Immature natural killer cell (primary cell): ENCODE measurements around the gene HACE1. TPM values are rescaled to one million over a fixed set of nuclear protein-coding genes. Genes with fewer than 3 reads are reported as not detected.

Source experiments
- DNase-seq, 3 donors: peaks; one replicate each; pipeline ENCODE4 v3.0.0; 2022; ENCODE audit warnings: mixed read lengths in 1 of 3
- H3K27ac Mint-ChIP-seq, 6 donors: one replicate each; pipeline ENCODE4 v1.8.0; 2020; ENCODE audit warnings: mixed read lengths in 6 of 6, mild to moderate bottlenecking in 5 of 6, inconsistent platforms in 4 of 6, moderate library complexity in 3 of 6
- H3K27me3 Mint-ChIP-seq, 3 donors: one replicate each; pipeline ENCODE4 v1.8.0; 2020 to 2021; ENCODE audit warnings: low read depth in 3 of 3, mild to moderate bottlenecking in 3 of 3, mixed read lengths in 3 of 3, moderate library complexity in 3 of 3, inconsistent platforms in 1 of 3
- H3K36me3 Mint-ChIP-seq, 3 donors: one replicate each; pipeline ENCODE4 v1.8.0; 2020; ENCODE audit warnings: mixed read lengths in 3 of 3, inconsistent platforms in 2 of 3, mild to moderate bottlenecking in 2 of 3
- H3K4me1 Mint-ChIP-seq, 2 donors: one replicate each; pipeline ENCODE4 v1.8.0; 2020; ENCODE audit warnings: inconsistent platforms in 2 of 2, mild to moderate bottlenecking in 2 of 2, mixed read lengths in 2 of 2, moderate library complexity in 1 of 2
- H3K4me3 Mint-ChIP-seq, 5 donors: one replicate each; pipeline ENCODE4 v1.8.0; 2020; ENCODE audit warnings: mild to moderate bottlenecking in 5 of 5, mixed read lengths in 5 of 5, inconsistent platforms in 3 of 5, moderate library complexity in 3 of 5
- H3K9me3 Mint-ChIP-seq, 6 donors: one replicate each; pipeline ENCODE4 v1.8.0; 2020; ENCODE audit warnings: mild to moderate bottlenecking in 6 of 6, mixed read lengths in 6 of 6, inconsistent platforms in 4 of 6, moderate library complexity in 3 of 6
- polyA plus RNA-seq, 3 donors: library from polyadenylated mRNA; unstranded; fragments of 300-500 nt; fragmentation: Illumina TruSeq; gene quantifications; one replicate each; pipeline ENCODE4 v1.2.3, GENCODE V29; 2021

The HACE1 gene
- polyA plus RNA-seq, 3 donors from 2014 or later, result 3.3 to 7.3 (median 6.0) TPM

DNA sequence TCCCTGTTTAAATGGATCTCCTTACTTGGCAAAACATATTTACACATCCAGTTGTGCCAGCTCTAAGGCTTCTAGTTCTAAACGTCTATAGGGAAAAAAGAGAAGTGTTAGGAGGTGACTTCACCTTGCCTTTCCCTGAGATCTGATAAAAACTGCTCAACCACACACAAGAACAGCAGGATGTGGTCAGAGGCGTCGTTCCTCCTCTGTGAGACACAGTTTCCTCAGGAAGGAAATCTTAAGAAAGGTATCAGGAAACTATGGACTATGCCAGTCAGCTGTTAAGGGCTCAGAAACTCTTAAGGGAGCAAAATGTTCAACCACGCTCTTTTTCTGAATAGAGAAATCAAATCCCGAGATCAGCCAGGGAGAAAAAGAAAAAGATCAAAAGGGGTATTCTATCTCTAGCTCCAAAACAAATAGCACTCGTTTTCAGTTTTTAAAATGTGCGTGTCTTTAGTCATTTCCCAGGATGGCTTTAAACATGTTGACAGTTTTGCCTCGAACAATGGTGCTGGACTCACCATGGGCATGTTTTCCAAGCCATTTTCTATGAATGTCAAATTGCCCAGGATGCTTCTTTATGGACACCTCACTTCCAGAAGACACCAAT is 154.5 kb downstream of the HACE1 start:
- H3K4me1 Mint-ChIP-seq, result peaks cover 28 to 42% of the 10 kb centered on the region in 2 donors
- peak; percentile 30 to 40 (median 34) for DNase-seq
- peaks cover 0 to 1% (median 0%) of the 10 kb centered on the region in 6 donors for H3K9me3 Mint-ChIP-seq
- H3K36me3 Mint-ChIP-seq, result peaks cover 0 to 5% (median 0%) of the 10 kb centered on the region in 3 donors
- H3K27ac Mint-ChIP-seq, result peak overlapping the region in 5 of 6 donors; percentile 9 to 60 (median 49)
- H3K27me3 Mint-ChIP-seq, result peaks cover 0 to 1% (median 0%) of the 10 kb centered on the region in 3 donors
- H3K4me3 Mint-ChIP-seq, result peak overlapping the region; percentile 59 to 86 (median 76)

DNA sequence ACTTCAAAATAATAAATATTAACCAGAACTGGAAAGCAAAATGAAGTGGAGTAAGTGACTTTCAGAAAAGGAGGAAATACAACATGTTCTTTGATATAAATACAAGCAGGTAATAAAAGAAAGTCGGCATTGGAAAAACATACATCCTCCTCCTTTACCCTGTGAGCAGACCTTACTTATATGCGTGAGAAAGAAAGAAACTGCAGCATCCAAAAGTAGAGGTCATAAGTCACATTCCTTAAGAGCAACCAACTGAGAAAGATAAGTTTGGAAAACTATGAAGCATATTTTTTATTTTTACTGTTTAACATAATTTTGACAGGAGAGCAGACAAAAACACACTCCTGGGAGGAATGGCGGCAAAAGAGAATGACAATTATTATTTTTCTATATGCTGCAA is 155.5 kb downstream of the HACE1 start:
- no peak for DNase-seq
- peaks cover 0 to 5% (median 0%) of the 10 kb centered on the region in 3 donors for H3K36me3 Mint-ChIP-seq
- H3K4me1 Mint-ChIP-seq, result peaks cover 28 to 42% of the 10 kb centered on the region in 2 donors
- peak overlapping the region; percentile 28 to 68 (median 33) for H3K4me3 Mint-ChIP-seq
- H3K27ac Mint-ChIP-seq, result peak overlapping the region in 1 of 6 donors; percentile 49
- H3K9me3 Mint-ChIP-seq, result peaks cover 0 to 1% (median 0%) of the 10 kb centered on the region in 6 donors
- H3K27me3 Mint-ChIP-seq, result peaks cover 0 to 1% (median 0%) of the 10 kb centered on the region in 3 donors

DNA sequence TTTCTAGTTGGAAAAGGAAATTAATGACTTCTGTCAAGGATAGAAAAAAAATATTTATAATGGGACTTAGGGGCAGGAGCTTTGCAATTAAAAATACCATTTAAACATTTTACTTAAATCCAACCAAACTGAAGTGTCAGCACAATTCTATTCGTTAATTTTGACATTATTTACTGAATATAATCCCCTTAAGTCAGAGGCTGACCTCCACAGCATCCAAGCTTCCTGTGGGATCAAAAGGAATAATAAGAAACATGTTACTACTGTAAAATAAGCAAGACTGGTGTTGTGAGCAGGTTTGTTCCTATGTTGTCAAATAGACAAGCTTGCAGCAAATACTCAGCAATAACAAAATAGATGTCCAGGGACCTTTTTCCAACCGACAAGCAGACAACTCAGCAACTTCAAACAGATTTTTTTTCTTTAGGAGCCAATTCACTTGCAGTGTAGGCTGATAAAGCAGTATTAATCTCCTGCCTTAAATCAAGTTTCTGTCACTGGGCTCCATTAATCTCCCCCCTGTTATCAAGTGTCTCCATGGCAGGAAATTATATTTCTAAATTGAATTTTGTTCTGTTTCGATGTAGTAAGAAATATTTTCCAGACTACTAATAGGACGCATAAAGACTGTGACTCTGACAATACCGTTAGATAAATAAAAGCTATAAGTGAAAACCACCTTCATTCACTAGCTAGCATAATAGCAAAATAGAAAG is 157.4 kb downstream of the HACE1 start:
- H3K36me3 Mint-ChIP-seq, result no peaks in the 10 kb centered on the region
- H3K27ac Mint-ChIP-seq, result no peak overlapping the region
- peaks cover 28 to 42% of the 10 kb centered on the region in 2 donors for H3K4me1 Mint-ChIP-seq

DNA sequence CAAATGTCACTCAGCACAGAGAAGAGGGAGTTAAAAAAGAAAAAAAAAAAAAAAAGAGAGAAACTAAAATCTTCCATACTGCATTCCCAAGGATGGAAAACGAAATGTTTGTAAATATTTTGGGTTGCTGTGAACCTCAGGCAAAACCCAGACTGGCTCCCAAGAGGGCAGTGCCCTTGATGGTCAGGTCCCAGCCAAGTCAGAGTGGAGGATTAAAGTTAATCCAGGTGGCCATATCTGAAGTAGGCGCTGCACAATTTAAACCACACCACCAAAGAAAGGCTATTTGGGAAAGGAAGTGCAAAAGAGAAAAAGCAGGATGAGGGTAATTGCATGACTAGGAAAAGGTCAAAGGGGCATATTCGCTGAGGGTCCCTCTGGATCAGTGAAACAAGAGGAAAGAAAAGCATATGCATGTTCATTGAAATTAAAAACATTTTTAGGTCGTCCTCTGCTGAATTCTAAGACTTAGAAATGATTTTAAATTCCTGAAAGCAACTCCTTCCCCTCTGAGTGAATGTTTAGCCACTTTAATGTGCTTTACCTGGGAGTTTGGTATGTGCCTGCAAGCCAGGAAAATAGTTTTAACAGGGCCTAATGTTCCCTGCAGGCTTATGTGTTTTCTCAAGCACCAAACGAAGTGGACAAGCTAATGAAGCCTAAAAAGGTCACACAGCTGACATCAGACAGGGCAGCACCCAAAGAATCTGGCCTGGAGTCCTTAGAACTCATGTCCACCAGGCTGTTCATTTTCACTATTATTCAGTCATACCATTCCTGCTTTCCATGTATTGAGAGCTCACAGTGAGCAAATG is 159.1 kb downstream of the HACE1 start:
- Mint-ChIP-seq H3K9me3 (no peaks in the 10 kb centered on the region), H3K27ac (no peak overlapping the region), H3K27me3 (peaks cover 0 to 5% (median 0%) of the 10 kb centered on the region in 3 donors), H3K36me3 (no peaks in the 10 kb centered on the region), H3K4me1 (peaks cover 24 to 33% of the 10 kb centered on the region in 2 donors), H3K4me3 (no peak overlapping the region)
- DNase-seq, result no peak

More for the DNA sequence above, 157.4 kb downstream of the HACE1 start:
- Mint-ChIP-seq H3K27me3 (peaks cover 0 to 3% (median 0%) of the 10 kb centered on the region in 3 donors), H3K9me3 (peaks cover 0 to 1% (median 0%) of the 10 kb centered on the region in 6 donors), H3K4me3 (no peak overlapping the region)
- DNase-seq, result no peak

DNA sequence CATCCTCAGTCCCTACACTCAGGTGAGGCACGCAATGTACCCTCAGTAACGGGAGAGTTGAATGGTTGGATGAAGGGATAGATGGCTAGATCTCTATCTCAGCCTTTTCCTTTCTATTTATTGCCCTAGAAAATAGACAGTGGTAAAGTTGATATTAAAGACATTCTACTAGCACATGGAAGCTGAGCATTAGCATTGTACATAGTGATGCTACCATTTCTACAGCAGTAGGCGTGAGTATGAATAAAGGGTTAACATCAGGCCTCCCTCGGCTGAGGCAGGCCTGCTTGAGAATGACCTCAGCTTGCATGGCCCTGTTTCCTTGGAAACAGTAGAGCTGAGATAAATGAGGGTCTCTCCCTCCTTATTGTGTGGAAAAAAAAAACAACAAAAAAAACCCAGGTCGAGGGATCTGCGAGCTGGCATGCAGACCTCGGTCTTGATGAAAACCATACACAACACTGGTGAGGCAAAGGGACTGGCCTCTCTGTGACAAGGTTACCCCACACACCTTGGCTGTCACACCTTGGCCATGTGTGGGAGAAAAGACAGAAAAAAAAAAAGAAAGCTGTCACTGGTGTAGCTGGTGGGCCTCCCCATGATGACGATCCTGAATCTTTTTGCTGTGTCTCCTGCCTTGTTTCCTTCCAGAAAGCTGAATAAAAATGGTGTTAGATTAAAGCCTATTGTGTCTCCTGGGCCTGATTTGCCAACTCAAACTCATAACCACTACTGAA is 160.0 kb downstream of the HACE1 start:
- no peaks in the 10 kb centered on the region for H3K9me3 Mint-ChIP-seq
- peaks cover 15 to 24% of the 10 kb centered on the region in 2 donors for H3K4me1 Mint-ChIP-seq
- no peak overlapping the region for H3K4me3 Mint-ChIP-seq
- peaks cover 0 to 5% (median 0%) of the 10 kb centered on the region in 3 donors for H3K27me3 Mint-ChIP-seq
- no peak overlapping the region for H3K27ac Mint-ChIP-seq
- DNase-seq, result no peak
- peaks cover 0 to 3% (median 0%) of the 10 kb centered on the region in 3 donors for H3K36me3 Mint-ChIP-seq

DNA sequence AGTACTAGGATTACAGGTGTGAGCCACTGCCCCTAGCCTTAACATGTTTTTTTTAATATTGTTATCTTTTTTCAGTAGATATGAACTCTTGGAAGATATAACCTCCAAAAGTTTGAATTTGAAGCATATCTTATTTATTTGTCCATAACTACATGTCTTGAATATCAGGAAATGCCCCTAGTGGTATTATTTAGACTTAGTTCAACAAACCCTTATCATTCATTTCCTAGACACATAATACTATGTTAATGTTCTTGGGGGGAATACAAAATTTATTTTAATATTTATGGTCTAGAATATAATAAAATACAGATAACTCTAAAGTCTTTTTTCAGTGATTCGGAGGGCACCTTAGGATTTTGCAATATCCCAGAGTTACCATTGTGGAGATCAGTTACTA is 160.7 kb downstream of the HACE1 start:
- Mint-ChIP-seq H3K27me3 (peaks cover 0 to 5% (median 0%) of the 10 kb centered on the region in 3 donors), H3K4me3 (no peak overlapping the region)

DNA sequence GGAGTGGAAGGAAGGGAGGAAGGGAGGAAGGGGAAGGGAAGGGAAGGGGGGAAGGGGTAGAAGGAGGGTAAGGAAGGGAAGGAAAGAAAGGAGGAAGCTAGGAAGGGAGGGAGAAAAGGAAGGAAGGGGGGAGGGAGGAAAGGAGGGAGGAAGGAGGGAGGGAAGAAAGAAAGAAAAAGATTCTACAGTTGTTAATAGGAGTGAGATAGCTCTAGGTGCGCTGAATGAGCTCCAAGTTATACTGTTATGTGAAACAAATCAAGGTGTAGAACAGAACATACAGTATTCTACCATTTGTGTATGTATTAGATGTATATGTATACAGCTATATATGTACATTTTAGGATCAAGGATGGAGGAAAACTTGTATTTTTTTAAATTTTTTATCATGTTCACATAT is 167.7 kb downstream of the HACE1 start:
- Mint-ChIP-seq H3K27ac (no peak overlapping the region), H3K27me3 (peaks cover 0 to 2% (median 0%) of the 10 kb centered on the region in 3 donors), H3K4me3 (no peak overlapping the region), H3K4me1 (no peaks in the 10 kb centered on the region), H3K36me3 (peaks cover 0 to 3% (median 0%) of the 10 kb centered on the region in 3 donors), H3K9me3 (no peaks in the 10 kb centered on the region)
- DNase-seq, result no peak

More for the DNA sequence above, 160.7 kb downstream of the HACE1 start:
- Mint-ChIP-seq H3K4me1 (peaks cover 8 to 17% of the 10 kb centered on the region in 2 donors), H3K9me3 (no peaks in the 10 kb centered on the region), H3K36me3 (peaks cover 0 to 3% (median 0%) of the 10 kb centered on the region in 3 donors), H3K27ac (no peak overlapping the region)
- no peak for DNase-seq

DNA sequence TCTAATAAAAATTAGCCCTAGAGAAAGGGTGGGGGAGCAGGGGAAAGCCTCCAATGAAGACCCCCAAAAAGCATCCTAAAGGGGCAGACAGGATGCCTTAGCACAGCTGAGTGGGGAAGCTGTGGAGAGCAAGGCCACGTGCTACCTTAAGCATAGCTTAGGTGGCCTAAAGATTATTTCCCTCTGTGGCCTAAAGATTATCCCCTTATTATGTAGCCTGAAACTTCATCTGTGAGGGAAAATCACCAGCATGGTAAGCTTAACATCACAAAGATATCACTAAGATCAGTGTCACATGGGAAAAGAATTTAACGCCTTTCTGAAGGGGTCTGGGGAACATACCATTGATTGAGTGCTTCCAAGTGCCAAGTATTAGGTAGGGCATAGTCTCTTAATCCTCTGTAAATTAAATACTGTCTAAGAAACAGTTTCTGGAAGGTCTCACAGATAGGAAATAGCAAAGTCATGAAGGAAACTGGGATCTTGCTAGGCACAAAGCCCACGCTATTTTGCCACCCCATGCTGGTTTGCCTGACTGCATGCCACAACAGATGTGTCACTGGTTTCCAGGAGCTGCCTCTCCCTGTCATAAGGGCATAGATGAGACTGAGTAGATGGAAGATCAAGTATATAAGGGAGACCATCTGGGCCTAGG is 170.0 kb downstream of the HACE1 start:
- H3K4me1 Mint-ChIP-seq, result peaks cover 0 to under 1% of the 10 kb centered on the region in 2 donors
- no peaks in the 10 kb centered on the region for H3K36me3 Mint-ChIP-seq
- no peaks in the 10 kb centered on the region for H3K9me3 Mint-ChIP-seq
- no peak overlapping the region for H3K27ac Mint-ChIP-seq
- H3K4me3 Mint-ChIP-seq, result no peak overlapping the region
- no peak for DNase-seq
- H3K27me3 Mint-ChIP-seq, result peaks cover 0 to 2% (median 0%) of the 10 kb centered on the region in 3 donors

DNA sequence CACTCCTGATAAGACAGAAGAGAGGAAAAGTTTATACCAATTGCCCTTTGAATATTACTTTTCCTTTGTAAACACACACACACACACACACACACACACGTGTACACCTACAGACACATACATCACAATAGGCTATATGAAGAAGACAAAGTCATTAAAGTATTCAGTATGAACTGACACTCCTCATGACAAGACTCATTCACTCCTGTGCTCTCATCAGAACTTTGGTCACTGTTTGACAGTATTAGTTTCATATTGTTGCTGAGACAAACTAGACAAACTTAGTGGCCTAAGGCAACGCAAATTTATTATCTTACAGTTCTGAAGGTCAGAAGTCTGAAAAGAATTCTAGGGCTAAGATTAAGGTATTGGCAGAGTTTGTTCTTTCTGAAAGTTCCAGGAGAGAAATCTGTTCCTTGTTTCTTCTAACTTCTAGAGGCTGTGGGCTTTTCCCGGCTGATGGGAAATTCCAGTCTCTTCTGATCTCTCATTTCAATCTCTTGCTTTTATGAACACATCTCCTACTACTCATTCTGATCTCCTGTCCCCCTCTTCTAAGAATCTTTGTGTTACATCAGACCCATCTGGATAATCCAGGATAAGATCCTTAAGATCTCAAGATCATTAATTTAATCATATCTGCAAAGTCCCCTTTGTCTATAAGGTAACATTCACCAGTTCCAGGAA is 171.3 kb downstream of the HACE1 start:
- peaks cover 0 to 2% (median 0%) of the 10 kb centered on the region in 3 donors for H3K27me3 Mint-ChIP-seq
- no peak overlapping the region for H3K4me3 Mint-ChIP-seq
- H3K9me3 Mint-ChIP-seq, result no peaks in the 10 kb centered on the region
- no peaks in the 10 kb centered on the region for H3K36me3 Mint-ChIP-seq
- H3K4me1 Mint-ChIP-seq, result peaks cover 6 to 12% of the 10 kb centered on the region in 2 donors
- no peak for DNase-seq
- peak overlapping the region in 1 of 6 donors; percentile 3 for H3K27ac Mint-ChIP-seq

DNA sequence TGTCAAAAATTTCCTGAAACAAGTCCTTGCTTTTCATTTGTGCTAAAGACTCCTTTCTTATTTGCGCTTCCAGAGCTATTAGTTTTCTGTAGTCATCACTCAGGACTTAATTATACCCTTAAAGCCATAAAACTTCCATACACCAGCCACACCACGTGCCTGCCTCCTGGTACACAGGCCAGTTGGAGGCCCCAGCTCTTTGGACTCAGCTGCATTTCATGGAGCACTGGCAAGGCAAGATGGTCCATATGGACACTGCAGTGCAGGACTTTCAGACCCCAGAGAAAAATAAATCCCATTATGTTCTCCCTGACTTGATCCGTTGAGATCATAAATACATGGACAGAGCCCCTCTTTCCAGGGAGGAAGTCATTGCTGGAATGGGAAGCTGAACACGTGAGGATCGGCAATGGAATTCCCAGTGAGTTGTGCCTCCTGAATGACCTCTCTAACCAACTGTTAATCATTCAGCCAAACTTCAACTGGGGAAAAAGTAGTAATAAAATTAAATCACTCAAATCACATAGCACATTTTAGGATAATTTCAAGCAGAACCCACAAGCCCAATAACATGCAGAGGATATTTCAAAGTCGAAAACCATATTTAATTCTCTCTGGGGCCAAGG is 173.1 kb downstream of the HACE1 start:
- Mint-ChIP-seq H3K27ac (no peak overlapping the region), H3K4me1 (peaks cover 11 to 19% of the 10 kb centered on the region in 2 donors), H3K36me3 (no peaks in the 10 kb centered on the region), H3K27me3 (peaks cover 0 to 2% (median 2%) of the 10 kb centered on the region in 3 donors), H3K4me3 (no peak overlapping the region), H3K9me3 (no peaks in the 10 kb centered on the region)
- no peak for DNase-seq

DNA sequence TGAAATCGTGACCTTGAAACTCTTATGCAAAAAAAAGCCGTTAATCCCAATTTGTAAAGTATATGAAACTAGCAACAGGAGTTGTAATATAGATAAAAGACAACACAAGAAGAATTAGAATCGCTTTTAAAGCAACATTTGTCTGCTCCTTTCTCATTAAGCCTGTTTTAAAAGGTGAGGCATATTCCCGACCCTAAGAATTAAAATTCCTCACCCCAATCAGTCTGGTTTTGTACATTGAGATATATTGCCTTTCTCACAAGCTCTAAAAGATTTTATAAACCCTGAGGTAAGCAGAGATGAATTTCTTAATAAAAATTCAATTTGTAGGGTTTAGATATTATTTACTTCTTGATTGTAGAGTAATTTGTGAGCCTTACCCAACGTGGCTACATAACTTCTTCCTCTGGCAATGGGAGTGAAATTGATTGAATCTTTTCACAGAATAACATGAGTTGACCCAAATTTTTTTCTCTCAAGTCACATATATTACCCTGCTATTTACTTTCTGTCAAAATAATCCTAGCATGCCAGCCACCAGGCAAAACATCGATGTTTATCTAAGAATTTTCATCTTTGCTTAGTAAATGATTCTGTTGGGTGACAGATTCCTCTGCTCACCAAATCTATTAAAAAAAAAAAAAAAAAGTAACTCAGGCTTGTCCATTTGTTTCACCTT is 173.7 kb downstream of the HACE1 start:
- Mint-ChIP-seq H3K9me3 (no peaks in the 10 kb centered on the region), H3K4me1 (peaks cover 11 to 19% of the 10 kb centered on the region in 2 donors), H3K36me3 (no peaks in the 10 kb centered on the region), H3K27me3 (peaks cover 0 to 2% (median 2%) of the 10 kb centered on the region in 3 donors), H3K27ac (no peak overlapping the region), H3K4me3 (no peak overlapping the region)
- no peak for DNase-seq
